Ishikawa (cell line): ENCODE data around the gene GPD2.

Experiments
- CEBPB ChIP-seq: IDR thresholded peaks from 2 replicates; pipeline ENCODE4 v1.6.1; 2012
- CREB1 ChIP-seq: IDR thresholded peaks from 2 replicates; pipeline ENCODE4 v1.6.1; 2012; ENCODE audit warnings: low read depth
- EGR1 ChIP-seq: IDR thresholded peaks from 2 replicates; pipeline ENCODE4 v1.6.1; 2012
- EP300 ChIP-seq: IDR thresholded peaks from 2 replicates; pipeline ENCODE4 v1.6.1; 2012; ENCODE audit warnings: borderline replicate concordance
- FOXM1 ChIP-seq: IDR thresholded peaks from 2 replicates; pipeline ENCODE4 v1.6.1; 2012; ENCODE audit warnings: low read depth, borderline replicate concordance
- NFIC ChIP-seq: IDR thresholded peaks from 2 replicates; pipeline ENCODE4 v1.6.1; 2012
- RAD21 ChIP-seq: IDR thresholded peaks from 2 replicates; pipeline ENCODE4 v1.6.1; 2012; ENCODE audit warnings: low read depth
- TAF1 ChIP-seq: IDR thresholded peaks from 2 replicates; pipeline ENCODE4 v1.6.1; 2012; ENCODE audit warnings: low read depth, mild to moderate bottlenecking
- TCF12 ChIP-seq: IDR thresholded peaks from 2 replicates; pipeline ENCODE4 v1.6.1; 2012; ENCODE audit warnings: low read depth
- TEAD4 ChIP-seq: IDR thresholded peaks from 2 replicates; pipeline ENCODE4 v1.6.1; 2012
- YY1 ChIP-seq: IDR thresholded peaks from 2 replicates; pipeline ENCODE4 v1.6.1; 2012; ENCODE audit warnings: low read depth
- ZBTB7A ChIP-seq: IDR thresholded peaks from 2 replicates; pipeline ENCODE4 v1.6.1; 2012; ENCODE audit warnings: low read depth
- TF ChIP-seq, protein P1 (sequence below): IDR thresholded peaks from 2 replicates; pipeline ENCODE4 v1.6.1; 2012
- TF ChIP-seq, protein P2 (sequence below): IDR thresholded peaks from 2 replicates; pipeline ENCODE4 v1.6.1; 2012
- TF ChIP-seq, protein P3 (sequence below): IDR thresholded peaks from 2 replicates; pipeline ENCODE4 v1.6.1; 2012; ENCODE audit warnings: low read depth, mild to moderate bottlenecking

Gene GPD2

DNA sequence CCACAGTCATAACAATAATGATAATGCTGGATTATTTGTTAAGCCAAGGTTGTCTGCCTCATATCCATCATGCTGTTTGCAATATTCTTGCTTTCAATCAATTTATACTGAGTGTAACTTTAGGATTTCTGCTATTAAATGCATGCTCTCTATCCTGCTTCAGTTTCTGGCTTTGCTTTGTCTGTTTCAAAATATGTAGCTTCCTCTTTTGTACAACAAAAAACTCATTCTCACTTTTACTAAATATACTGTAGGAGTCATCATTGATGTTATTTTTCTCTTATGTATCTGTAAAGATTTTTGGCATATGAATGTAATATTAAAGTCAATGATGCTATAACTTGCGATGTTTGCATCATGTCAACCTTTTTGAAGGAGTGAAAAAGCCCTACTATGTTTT is 149.3 kb downstream of the GPD2 start:
- no peak for TF ChIP-seq TCF12
- TF ChIP-seq RAD21, result no peak
- TF ChIP-seq CREB1, result no peak
- TF ChIP-seq CEBPB, result no peak

DNA sequence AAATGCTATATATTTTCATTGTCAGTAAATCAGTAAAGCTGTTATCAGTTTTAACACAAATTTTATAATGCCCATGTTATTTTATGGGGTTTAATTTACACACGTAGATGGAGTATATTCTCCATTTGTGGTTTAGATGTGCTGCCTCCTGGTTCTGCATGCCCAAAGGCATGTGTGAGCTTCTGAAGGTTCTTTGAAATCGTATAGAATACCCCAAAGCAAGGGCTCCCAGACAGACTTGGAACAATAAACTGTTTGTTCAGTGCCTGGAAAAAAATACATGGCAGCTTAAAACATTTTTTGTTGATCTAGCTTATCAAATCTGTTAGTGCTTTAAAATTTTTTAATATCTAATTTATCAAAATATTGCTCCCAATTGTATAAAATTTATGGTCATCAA is 150.4 kb downstream of the GPD2 start:
- TF ChIP-seq FOXM1, result no peak
- TF ChIP-seq, protein P1, sequence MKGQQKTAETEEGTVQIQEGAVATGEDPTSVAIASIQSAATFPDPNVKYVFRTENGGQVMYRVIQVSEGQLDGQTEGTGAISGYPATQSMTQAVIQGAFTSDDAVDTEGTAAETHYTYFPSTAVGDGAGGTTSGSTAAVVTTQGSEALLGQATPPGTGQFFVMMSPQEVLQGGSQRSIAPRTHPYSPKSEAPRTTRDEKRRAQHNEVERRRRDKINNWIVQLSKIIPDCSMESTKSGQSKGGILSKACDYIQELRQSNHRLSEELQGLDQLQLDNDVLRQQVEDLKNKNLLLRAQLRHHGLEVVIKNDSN, result no peak
- no peak for TF ChIP-seq TAF1
- no peak for TF ChIP-seq ZBTB7A
- no peak for TF ChIP-seq CEBPB
- no peak for TF ChIP-seq TEAD4
- no peak for TF ChIP-seq EP300
- no peak for TF ChIP-seq YY1
- TF ChIP-seq EGR1, result no peak
- no peak for TF ChIP-seq NFIC
- no peak for TF ChIP-seq TCF12
- TF ChIP-seq, protein P2, sequence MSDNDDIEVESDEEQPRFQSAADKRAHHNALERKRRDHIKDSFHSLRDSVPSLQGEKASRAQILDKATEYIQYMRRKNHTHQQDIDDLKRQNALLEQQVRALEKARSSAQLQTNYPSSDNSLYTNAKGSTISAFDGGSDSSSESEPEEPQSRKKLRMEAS, result no peak
- no peak for TF ChIP-seq CREB1
- TF ChIP-seq RAD21, result no peak
- TF ChIP-seq, protein P3, sequence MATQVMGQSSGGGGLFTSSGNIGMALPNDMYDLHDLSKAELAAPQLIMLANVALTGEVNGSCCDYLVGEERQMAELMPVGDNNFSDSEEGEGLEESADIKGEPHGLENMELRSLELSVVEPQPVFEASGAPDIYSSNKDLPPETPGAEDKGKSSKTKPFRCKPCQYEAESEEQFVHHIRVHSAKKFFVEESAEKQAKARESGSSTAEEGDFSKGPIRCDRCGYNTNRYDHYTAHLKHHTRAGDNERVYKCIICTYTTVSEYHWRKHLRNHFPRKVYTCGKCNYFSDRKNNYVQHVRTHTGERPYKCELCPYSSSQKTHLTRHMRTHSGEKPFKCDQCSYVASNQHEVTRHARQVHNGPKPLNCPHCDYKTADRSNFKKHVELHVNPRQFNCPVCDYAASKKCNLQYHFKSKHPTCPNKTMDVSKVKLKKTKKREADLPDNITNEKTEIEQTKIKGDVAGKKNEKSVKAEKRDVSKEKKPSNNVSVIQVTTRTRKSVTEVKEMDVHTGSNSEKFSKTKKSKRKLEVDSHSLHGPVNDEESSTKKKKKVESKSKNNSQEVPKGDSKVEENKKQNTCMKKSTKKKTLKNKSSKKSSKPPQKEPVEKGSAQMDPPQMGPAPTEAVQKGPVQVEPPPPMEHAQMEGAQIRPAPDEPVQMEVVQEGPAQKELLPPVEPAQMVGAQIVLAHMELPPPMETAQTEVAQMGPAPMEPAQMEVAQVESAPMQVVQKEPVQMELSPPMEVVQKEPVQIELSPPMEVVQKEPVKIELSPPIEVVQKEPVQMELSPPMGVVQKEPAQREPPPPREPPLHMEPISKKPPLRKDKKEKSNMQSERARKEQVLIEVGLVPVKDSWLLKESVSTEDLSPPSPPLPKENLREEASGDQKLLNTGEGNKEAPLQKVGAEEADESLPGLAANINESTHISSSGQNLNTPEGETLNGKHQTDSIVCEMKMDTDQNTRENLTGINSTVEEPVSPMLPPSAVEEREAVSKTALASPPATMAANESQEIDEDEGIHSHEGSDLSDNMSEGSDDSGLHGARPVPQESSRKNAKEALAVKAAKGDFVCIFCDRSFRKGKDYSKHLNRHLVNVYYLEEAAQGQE, result no peak

DNA sequence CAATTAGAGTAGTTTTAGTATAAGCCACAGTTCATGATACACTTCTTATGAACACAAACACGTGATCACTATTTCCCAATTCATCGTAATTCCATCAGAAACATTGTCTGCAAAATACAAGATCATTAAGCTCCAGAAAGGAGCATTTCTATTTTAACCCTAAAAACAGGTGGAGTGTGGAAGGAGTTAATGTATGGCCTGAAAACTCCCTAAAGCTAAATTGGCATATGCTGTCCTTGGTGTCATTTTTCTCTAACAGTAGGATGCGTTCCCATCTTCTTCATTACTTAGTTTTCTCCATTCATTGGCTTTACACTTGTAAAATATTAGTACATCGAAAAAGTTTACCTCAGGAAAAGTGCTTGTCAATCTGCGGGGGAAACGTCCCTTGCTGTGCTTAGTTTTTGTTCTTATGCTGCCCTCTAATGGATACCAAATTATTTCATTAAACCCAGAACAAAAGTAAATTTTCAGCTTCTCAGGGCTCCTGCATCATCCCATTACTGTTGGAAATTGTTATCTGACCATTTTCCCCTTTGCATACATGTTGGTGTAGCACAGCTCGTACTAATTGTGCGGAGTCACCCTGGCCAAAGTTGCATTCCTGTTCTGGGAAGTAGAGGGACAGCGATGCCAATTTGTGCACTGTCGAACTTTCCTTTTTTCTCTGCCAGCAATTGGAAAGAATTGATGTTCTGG is 153.4 kb downstream of the GPD2 start:
- no peak for TF ChIP-seq EP300
- peak; percentile 79 for TF ChIP-seq RAD21
- TF ChIP-seq, protein P2, result no peak
- TF ChIP-seq EGR1, result no peak

DNA sequence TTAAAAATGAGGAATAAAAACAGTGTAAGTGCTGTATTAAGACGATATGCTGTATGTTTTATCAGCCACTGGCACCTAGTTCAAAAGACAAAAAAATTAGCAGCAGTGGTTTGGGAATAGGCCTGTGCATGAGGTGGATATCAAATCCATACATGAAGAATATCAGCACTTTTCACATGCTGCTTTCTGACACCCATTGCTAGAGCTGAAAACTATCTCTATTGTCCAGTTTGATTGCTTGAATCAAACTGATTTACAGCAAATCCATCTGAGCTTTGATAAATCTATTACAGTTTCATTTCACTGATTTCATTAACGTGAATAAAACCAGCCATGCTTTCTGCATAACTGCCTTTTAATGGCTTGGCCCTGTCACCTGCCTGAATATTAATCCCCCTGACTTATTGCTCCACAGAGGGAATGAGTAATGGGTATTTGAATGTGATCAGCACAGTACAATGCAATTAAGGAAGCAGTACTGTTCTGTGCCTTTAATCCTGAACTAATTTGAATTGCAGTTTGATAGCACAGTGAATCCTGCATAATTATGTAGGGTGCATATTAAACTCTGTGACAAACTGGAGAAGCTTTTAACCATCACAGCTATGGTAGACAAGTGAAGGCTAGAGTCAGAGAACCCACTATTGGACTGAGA is 154.0 kb downstream of the GPD2 start:
- TF ChIP-seq NFIC, result 0 out of 2 replicates have a peak, but pooled peaks have one; percentile 12
- TF ChIP-seq, protein P3, result no peak
- TF ChIP-seq, protein P2, result no peak
- TF ChIP-seq TAF1, result no peak
- TF ChIP-seq, protein P1, result no peak
- TF ChIP-seq RAD21, result no peak
- TF ChIP-seq TEAD4, result no peak
- 0 out of 2 replicates have a peak, but pooled peaks have one; percentile 12 for TF ChIP-seq EP300

DNA sequence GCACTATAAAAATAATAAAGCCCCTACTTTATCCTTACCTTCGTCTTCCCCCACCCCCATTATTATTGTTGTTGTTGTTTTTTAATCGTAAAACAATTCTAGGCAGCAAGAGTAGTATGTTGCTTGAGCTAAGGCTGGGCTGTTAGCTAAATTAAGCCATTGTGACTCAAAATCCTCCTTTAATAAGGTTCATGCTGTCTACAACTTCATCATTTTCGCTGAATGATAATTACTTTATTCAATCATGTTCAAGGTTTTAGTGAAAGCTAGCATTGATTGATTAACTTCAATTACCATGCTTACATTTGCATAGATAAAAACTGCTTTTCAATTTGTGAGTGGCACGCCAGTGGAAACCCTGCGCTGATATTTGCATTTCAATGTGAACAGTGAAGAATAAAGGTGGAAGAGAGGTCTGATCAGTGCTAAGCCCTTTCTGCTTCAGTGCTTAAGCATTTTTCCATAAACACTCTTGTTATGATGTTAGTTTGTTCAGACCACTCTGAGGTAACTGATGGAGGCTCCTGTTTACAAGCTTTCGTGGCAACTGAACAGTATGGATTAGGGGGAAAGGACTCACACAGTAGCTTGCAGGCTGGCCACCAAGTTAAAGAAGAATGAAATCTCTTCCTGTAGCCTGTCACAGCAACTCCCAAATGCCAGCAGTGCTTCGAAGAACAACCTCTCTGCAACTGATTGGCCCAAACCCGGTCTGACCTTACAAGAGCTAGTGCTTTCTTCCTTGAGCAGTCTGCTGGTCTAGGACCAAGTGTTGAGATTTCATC is 156.8 kb downstream of the GPD2 start:
- TF ChIP-seq CEBPB (no peak), EGR1 (no peak), YY1 (no peak), NFIC (no peak), FOXM1 (no peak), EP300 (no peak), TEAD4 (no peak), CREB1 (no peak), ZBTB7A (no peak), TAF1 (no peak), TCF12 (no peak), RAD21 (no peak)
- TF ChIP-seq, protein P3, result no peak
- TF ChIP-seq, protein P1, result no peak
- TF ChIP-seq, protein P2, result no peak
